HCT116 (cell line): ENCODE data around the gene SHOC2. TPM values are rescaled to one million over a fixed set of nuclear protein-coding genes. Genes with fewer than 3 reads are reported as not detected.

Source experiments
- ATAC-seq: fragments of 200-7000 bp; cut with Tn5 transposase; 2 replicates; pipeline ENCODE4 v1.9.1; 2020; ENCODE audit warnings: mild to moderate bottlenecking, moderate library complexity
- BruUV-seq: library from RNA; stranded (reverse); fragments of 400-500 nt; replicated peaks from 2 replicates; lab custom pipeline; 2021; lab: Mats Ljungman, UMichigan
- CTCF ChIA-PET: fragments of 300-600 bp; sonication (Branson Sonifier 250); formaldehyde crosslinking; loops from one replicate; lab custom pipeline; 2021; ENCODE audit warnings: antibody characterized with exemption; lab: Charles Lee
- POLR2A ChIA-PET: fragments of 300-600, 350-600 bp; sonication (Branson Sonifier 250); formaldehyde crosslinking; loops from one replicate; lab custom pipeline; 2021; ENCODE audit warnings: antibody characterized with exemption; lab: Charles Lee
- RAD21 ChIA-PET, 2 experiments: fragments of 300-600 bp; sonication (Branson Sonifier 250); formaldehyde crosslinking; loops; one replicate each; lab custom pipeline; 2023; ENCODE audit warnings: low total read pairs in 2 of 2; ENCODE audit not compliant: uncharacterized antibody in 2 of 2, unreplicated experiment in 2 of 2, low non-redundant PET in 1 of 2; lab: Charles Lee
- DNase-seq: peaks from one replicate; pipeline ENCODE4 v3.0.0-alpha.2; 2010; ENCODE audit warnings: low read depth, low spot score
- H2AFZ ChIP-seq: fragments of 200-600 bp; shearing (Covaris generic), sonication (generic); 2 replicates; pipeline ENCODE4 v1.6.1; 2017; ENCODE audit warnings: low read depth, mixed run types, mixed read lengths, antibody characterized with exemption, low read length; ENCODE audit not compliant: poor library complexity, severe bottlenecking
- H3K27ac ChIP-seq: 2 replicates; pipeline ENCODE4 v1.5.1; 2012; ENCODE audit warnings: low read depth, low read length
- H3K27me3 ChIP-seq: fragments of 200-600 bp; sonication (generic); 2 replicates; pipeline ENCODE4 v1.6.1; 2016; ENCODE audit warnings: mixed run types, low read length, mixed read lengths; ENCODE audit not compliant: insufficient read depth
- H3K36me3 ChIP-seq, 2 experiments: fragments of 200-500 bp in 1 of 2; fragments of 200-600 bp in 1 of 2; sonication (Bioruptor generic) in 1 of 2; sonication (generic) in 1 of 2; 2 replicates each; pipeline versions ENCODE4 v1.5.1 to v1.6.1; 2014 to 2016; ENCODE audit warnings: low read length in 2 of 2, inconsistent platforms in 1 of 2, mixed read lengths in 1 of 2, mixed run types in 1 of 2; ENCODE audit not compliant: insufficient read depth in 2 of 2, control insufficient read depth in 1 of 2
- H3K4me1 ChIP-seq, 2 experiments: fragments of 200-600 bp in 1 of 2; sonication (generic) in 1 of 2; 2 replicates each; pipeline versions ENCODE4 v1.5.1 to v1.6.1; 2012 to 2017; ENCODE audit warnings: low read length in 2 of 2, inconsistent platforms in 1 of 2, mild to moderate bottlenecking in 1 of 2, mixed read lengths in 1 of 2, mixed run types in 1 of 2, moderate library complexity in 1 of 2; ENCODE audit not compliant: insufficient read depth in 2 of 2, control insufficient read depth in 1 of 2
- H3K4me2 ChIP-seq: fragments of 200-600 bp; sonication (generic); 2 replicates; pipeline ENCODE4 v1.6.1; 2017; ENCODE audit warnings: mixed run types, low read length, mixed read lengths
- H3K4me3 ChIP-seq, 2 experiments: fragments of 200-600 bp in 1 of 2; sonication (generic) in 1 of 2; replicated peaks in 1 of 2; 2 replicates each; pipeline ENCODE4 v1.5.1; 2011 to 2016; ENCODE audit warnings: low read length in 2 of 2, control low read depth in 1 of 2, low read depth in 1 of 2, mild to moderate bottlenecking in 1 of 2, mixed read lengths in 1 of 2, mixed run types in 1 of 2
- H3K79me2 ChIP-seq: fragments of 200-600 bp; sonication (generic); 2 replicates; pipeline ENCODE4 v1.6.1; 2017; ENCODE audit warnings: mild to moderate bottlenecking, mixed run types, low read length, moderate library complexity, mixed read lengths; ENCODE audit not compliant: insufficient read depth
- H3K9ac ChIP-seq: fragments of 200-600 bp; sonication (generic); 2 replicates; pipeline ENCODE4 v1.6.1; 2016; ENCODE audit warnings: low read length, mixed read lengths
- H3K9me2 ChIP-seq: fragments of 200-600 bp; sonication (generic), shearing (Covaris generic); 2 replicates; pipeline ENCODE4 v1.6.1; 2017; ENCODE audit warnings: mixed run types, mild to moderate bottlenecking, moderate library complexity; ENCODE audit not compliant: insufficient read depth
- H3K9me3 ChIP-seq, 2 experiments: fragments of 200-500 bp in 1 of 2; fragments of 200-600 bp in 1 of 2; sonication (Bioruptor generic) in 1 of 2; sonication (generic) in 1 of 2; 2 replicates each; pipeline ENCODE4 v1.6.1; 2014 to 2017; ENCODE audit warnings: low read length in 2 of 2, mixed read lengths in 2 of 2, inconsistent platforms in 1 of 2, low read depth in 1 of 2, mild to moderate bottlenecking in 1 of 2, mixed run types in 1 of 2, moderate library complexity in 1 of 2; ENCODE audit not compliant: control insufficient read depth in 1 of 2, insufficient read depth in 1 of 2
- H4K20me1 ChIP-seq: fragments of 200-600 bp; sonication (generic), shearing (Covaris generic); 2 replicates; pipeline ENCODE4 v1.6.1; 2017; ENCODE audit warnings: mixed run types, mild to moderate bottlenecking, moderate library complexity; ENCODE audit not compliant: insufficient read depth
- CEBPB ChIP-seq: IDR thresholded peaks from 2 replicates; pipeline ENCODE4 v1.6.1; 2012; ENCODE audit warnings: low read depth
- CTCF ChIP-seq, 3 experiments: fragments of 200-600 bp in 1 of 3; sonication (generic) in 1 of 3; IDR thresholded peaks in 2 of 3; conservative IDR thresholded peaks in 1 of 3; 2 replicates each; pipeline ENCODE4 v1.5.1; 2012 to 2017; ENCODE audit warnings: low read depth in 2 of 3, low read length in 2 of 3, antibody characterized with exemption in 1 of 3, borderline replicate concordance in 1 of 3, control low read depth in 1 of 3, mild to moderate bottlenecking in 1 of 3, mixed read lengths in 1 of 3, mixed run types in 1 of 3, moderate library complexity in 1 of 3; ENCODE audit not compliant: insufficient read depth in 1 of 3
- EGR1 ChIP-seq: IDR thresholded peaks from 2 replicates; pipeline ENCODE4 v1.6.1; 2012; ENCODE audit warnings: low read depth
- JUND ChIP-seq: IDR thresholded peaks from 2 replicates; pipeline ENCODE4 v1.6.1; 2012
- POLR2A ChIP-seq: IDR thresholded peaks from 2 replicates; pipeline ENCODE4 v1.7.0; 2011; ENCODE audit warnings: borderline replicate concordance; ENCODE audit not compliant: insufficient read depth, insufficient read length; ENCODE audit errors: extremely low read depth
- RAD21 ChIP-seq: IDR thresholded peaks from 2 replicates; pipeline ENCODE4 v1.6.1; 2012; ENCODE audit warnings: low read depth, mild to moderate bottlenecking
- REST ChIP-seq: IDR thresholded peaks from 2 replicates; pipeline ENCODE4 v1.6.1; 2012; ENCODE audit warnings: low read depth
- SIN3A ChIP-seq: IDR thresholded peaks from 2 replicates; pipeline ENCODE4 v1.6.1; 2012; ENCODE audit warnings: low read depth
- TCF7L2 ChIP-seq: IDR thresholded peaks from 2 replicates; pipeline ENCODE4 v1.7.0; 2011; ENCODE audit warnings: borderline replicate concordance, inconsistent platforms; ENCODE audit not compliant: insufficient read depth, insufficient read length; ENCODE audit errors: extremely low read depth
- ZFX ChIP-seq: fragments of 450-650 bp; IDR thresholded peaks from 2 replicates; pipeline ENCODE4 v1.6.1; 2017
- intact Hi-C: fragments of 100-400 bp; cut with micrococcal nuclease; formaldehyde crosslinking; loops from 2 replicates; pipeline ENCODE4 v1.10.0; 2022
- total RNA-seq: library from RNA; stranded (reverse); gene quantifications from one replicate; pipeline ENCODE4 v1.2.1, GENCODE V29; 2021; ENCODE audit not compliant: unreplicated experiment
- TF ChIP-seq, protein P1 (sequence below): IDR thresholded peaks from 2 replicates; pipeline ENCODE4 v1.6.1; 2012
- TF ChIP-seq, protein P2 (sequence below): IDR thresholded peaks from 2 replicates; pipeline ENCODE4 v1.6.1; 2011; ENCODE audit warnings: mild to moderate bottlenecking, low read length, moderate library complexity; ENCODE audit not compliant: insufficient replicate concordance; ENCODE audit errors: extremely low read depth

SHOC2 gene
- total RNA-seq, 1 experiment from 2014 or later: 39.5 TPM

GRCh38 chr10:110978204-110978603 is 58.8 kb downstream of the SHOC2 start:
- CTCF ChIA-PET: no interaction called here
- no peak overlapping the region for H3K4me3 ChIP-seq
- no peak overlapping the region for H3K27ac ChIP-seq
- H3K4me1 ChIP-seq: no peaks in the 10 kb centered on the region
- H3K36me3 ChIP-seq: no peaks in the 10 kb centered on the region
- RAD21 ChIA-PET: no interaction called here
- peaks cover under 1% of the 10 kb centered on the region; the same call in 1 of the 2 replicates for H4K20me1 ChIP-seq
- ATAC-seq (no peak), DNase-seq (no peak)
- H3K27me3 ChIP-seq: no peaks in the 10 kb centered on the region
- H3K79me2 ChIP-seq: peaks cover 35% of the 10 kb centered on the region
- no peak overlapping the region for H3K9ac ChIP-seq
- intact Hi-C loops: no loop called here
- H3K9me2 ChIP-seq: no peaks in the 10 kb centered on the region
- H3K4me2 ChIP-seq: no peak overlapping the region
- no peaks in the 10 kb centered on the region for H3K9me3 ChIP-seq
- BruUV-seq: no TSS peak
- POLR2A ChIA-PET: no interaction called here
- TF ChIP-seq TCF7L2 (no peak), CEBPB (no peak), RAD21 (no peak), POLR2A (no peak)
- TF ChIP-seq, protein P1, sequence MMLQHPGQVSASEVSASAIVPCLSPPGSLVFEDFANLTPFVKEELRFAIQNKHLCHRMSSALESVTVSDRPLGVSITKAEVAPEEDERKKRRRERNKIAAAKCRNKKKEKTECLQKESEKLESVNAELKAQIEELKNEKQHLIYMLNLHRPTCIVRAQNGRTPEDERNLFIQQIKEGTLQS: no peak
- H2AFZ ChIP-seq: no peak overlapping the region

DNA sequence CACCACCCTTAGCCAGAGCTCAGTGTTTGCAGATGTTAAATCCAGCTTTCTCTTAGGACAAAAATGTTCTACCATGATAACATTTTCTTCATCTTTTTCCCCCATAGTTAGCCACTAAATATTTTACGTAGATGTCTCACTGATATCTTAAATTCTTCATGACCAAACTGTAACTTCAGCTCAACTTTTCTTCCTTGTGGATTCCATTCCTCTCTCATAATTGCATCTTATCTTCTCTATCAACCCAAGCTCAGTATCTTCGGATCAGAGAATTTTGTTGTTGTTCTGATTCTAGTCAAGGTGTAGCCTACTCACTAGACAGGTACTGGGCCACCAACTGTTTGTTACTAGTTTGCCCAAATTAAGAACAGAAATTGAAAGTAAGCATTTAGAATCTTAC is 60.2 kb downstream of the SHOC2 start:
- ChIA-PET CTCF (interaction anchor here (1.1 kb wide), 1 partner anchor 11 kb away, joined by 4 read pairs; no protein-coding TSS in a partner anchor), POLR2A (interaction anchor here (0.6 kb wide), 1 partner anchor 22 kb away, joined by 4 read pairs; no protein-coding TSS in a partner anchor), RAD21 (no interaction called here)
- Histone ChIP-seq H3K9me2 (no peaks in the 10 kb centered on the region), H4K20me1 (peaks cover 6% of the 10 kb centered on the region), H3K36me3 (no peaks in the 10 kb centered on the region), H3K4me1 (no peaks in the 10 kb centered on the region), H3K4me2 (no peak overlapping the region), H3K27me3 (no peaks in the 10 kb centered on the region), H3K9me3 (no peaks in the 10 kb centered on the region), H2AFZ (no peak overlapping the region), H3K4me3 (no peak overlapping the region), H3K79me2 (peaks cover 39% of the 10 kb centered on the region), H3K9ac (no peak overlapping the region), H3K27ac (no peak overlapping the region)
- DNase-seq: no peak
- no TSS peak for BruUV-seq
- intact Hi-C loops: no loop called here
- no peak for ATAC-seq
- TF ChIP-seq REST (no peak), POLR2A (no peak), ZFX (no peak), SIN3A (no peak), EGR1 (no peak), JUND (no peak), CTCF (IDR thresholded peaks at IDR 0.05 in 2 of 3, conservative IDR thresholded peaks at IDR 0.05 in 1 of 3; ENCODE audit: borderline replicate concordance in 1 of 3, insufficient read depth in 1 of 3, low read depth in 2 of 3, low read length in 2 of 3) (no peak)
- TF ChIP-seq, protein P2, sequence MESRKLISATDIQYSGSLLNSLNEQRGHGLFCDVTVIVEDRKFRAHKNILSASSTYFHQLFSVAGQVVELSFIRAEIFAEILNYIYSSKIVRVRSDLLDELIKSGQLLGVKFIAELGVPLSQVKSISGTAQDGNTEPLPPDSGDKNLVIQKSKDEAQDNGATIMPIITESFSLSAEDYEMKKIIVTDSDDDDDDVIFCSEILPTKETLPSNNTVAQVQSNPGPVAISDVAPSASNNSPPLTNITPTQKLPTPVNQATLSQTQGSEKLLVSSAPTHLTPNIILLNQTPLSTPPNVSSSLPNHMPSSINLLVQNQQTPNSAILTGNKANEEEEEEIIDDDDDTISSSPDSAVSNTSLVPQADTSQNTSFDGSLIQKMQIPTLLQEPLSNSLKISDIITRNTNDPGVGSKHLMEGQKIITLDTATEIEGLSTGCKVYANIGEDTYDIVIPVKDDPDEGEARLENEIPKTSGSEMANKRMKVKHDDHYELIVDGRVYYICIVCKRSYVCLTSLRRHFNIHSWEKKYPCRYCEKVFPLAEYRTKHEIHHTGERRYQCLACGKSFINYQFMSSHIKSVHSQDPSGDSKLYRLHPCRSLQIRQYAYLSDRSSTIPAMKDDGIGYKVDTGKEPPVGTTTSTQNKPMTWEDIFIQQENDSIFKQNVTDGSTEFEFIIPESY: no peak
- TF ChIP-seq, protein P1: no peak
